Prostate gland (tissue), 2 donors: Measurements from ENCODE around the gene POLR2H. TPM values are rescaled to one million over a fixed set of nuclear protein-coding genes. Genes with fewer than 3 reads are reported as not detected.

Source experiments
- DNase-seq: peaks from one replicate; pipeline ENCODE4 v3.0.0-alpha.2; 2019; ENCODE audit warnings: low spot score
- H3K27ac ChIP-seq, 2 donors: fragments of 200-600 bp; sonication (generic); 2 replicates each; pipeline ENCODE4 v1.5.1; 2017 to 2019
- H3K27me3 ChIP-seq: fragments of 200-600 bp; sonication (generic); replicated peaks from 2 replicates; pipeline ENCODE4 v1.5.1; 2019; ENCODE audit not compliant: insufficient read depth
- H3K36me3 ChIP-seq, 2 donors: fragments of 200-600 bp; sonication (generic); 1 replicate in 1 of 2; 2 replicates in 1 of 2; pipeline versions ENCODE4 v1.5.1 to v1.8.1; 2017 to 2019
- H3K4me1 ChIP-seq: fragments of 200-600 bp; sonication (generic); replicated peaks from 2 replicates; pipeline ENCODE4 v1.5.1; 2019
- H3K4me3 ChIP-seq, 2 donors: fragments of 200-600 bp; sonication (generic); 2 replicates each; pipeline ENCODE4 v1.5.1; 2017 to 2019
- H3K9me3 ChIP-seq: fragments of 200-600 bp; sonication (generic); 2 replicates; pipeline ENCODE4 v1.5.1; 2017
- CTCF ChIP-seq, 4 experiments: fragments of 200-600 bp in 2 of 4; fragments of 450-650 bp in 2 of 4; sonication (generic) in 2 of 4; IDR thresholded peaks; 1 replicate in 3 of 4; 2 replicates in 1 of 4; pipeline ENCODE4 v1.5.1; 2016 to 2019; ENCODE audit warnings: antibody characterized with exemption in 4 of 4, mild to moderate bottlenecking in 2 of 4, moderate library complexity in 2 of 4
- POLR2A ChIP-seq: fragments of 450-650 bp; IDR thresholded peaks from one replicate; pipeline ENCODE4 v1.6.1; 2016; ENCODE audit warnings: antibody characterized with exemption, mild to moderate bottlenecking
- POLR2AphosphoS5 ChIP-seq: sonication (generic); formaldehyde crosslinking; IDR thresholded peaks from one replicate; pipeline ENCODE4 v1.6.1; 2017; ENCODE audit warnings: antibody characterized with exemption
- WGBS: methylation state at CpG from one replicate; pipeline ENCODE4 v1.1.5; 2018; 5-methylcytosine and 5-hydroxymethylcytosine counted together
- intact Hi-C: fragments of 100-400 bp; cut with DNase I; formaldehyde crosslinking; loops from one replicate; pipeline ENCODE4 v1.14.2; 2022
- total RNA-seq, 2 donors: library from RNA; depleted of rRNA; stranded (reverse); fragments of >200 nt; gene quantifications; one replicate each; pipeline ENCODE4 v1.1.0, GENCODE V29; 2016

POLR2H gene
- total RNA-seq, 2 donors from 2014 or later: 62.7 to 89.2 TPM

DNA sequence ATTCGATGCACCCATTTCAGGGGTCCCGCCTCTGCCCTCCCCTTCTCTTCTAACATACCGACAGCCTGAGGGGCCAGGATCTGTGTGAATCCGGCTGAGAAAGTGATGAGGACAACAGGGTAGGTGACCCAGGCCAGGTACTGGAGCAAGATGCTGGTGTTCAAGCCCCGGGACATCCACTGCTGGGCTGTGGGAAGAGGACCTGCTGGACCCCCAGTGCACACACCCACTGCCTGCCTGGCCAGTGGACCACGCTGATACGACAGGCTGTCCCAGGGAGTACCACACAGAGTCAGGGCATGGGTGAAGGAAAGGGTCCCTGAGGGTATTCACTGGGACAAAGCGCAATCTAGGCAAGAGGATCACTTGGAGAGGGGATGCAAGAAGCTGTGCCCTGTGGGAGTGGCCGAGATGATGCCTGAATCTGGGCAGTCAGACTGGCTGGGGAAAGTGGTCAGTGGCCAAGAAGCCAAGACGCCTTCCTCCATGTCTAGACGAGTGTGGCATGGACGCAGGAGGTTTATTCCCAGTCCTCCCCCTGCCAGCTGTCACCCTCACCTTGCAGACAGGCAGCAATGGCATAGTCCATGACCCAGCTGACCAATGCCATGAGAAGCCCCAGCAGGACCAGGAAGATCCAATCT lies 3.3 kb upstream of the POLR2H start:
- intact Hi-C loops: no loop called here
- no peak for TF ChIP-seq POLR2A
- TF ChIP-seq POLR2AphosphoS5: no peak
- TF ChIP-seq CTCF (IDR thresholded peaks at IDR 0.05): no peak
- no peaks in the 10 kb centered on the region for H3K4me1 ChIP-seq
- H3K27me3 ChIP-seq: no peaks in the 10 kb centered on the region
- WGBS: 93% methylated on average over 12 of the region's 12 CpGs
- H3K9me3 ChIP-seq: no peaks in the 10 kb centered on the region
- no peak for DNase-seq
- no peak overlapping the region for H3K27ac ChIP-seq
- H3K36me3 ChIP-seq: peaks cover 0 to 6% of the 10 kb centered on the region in 2 donors
- no peak overlapping the region for H3K4me3 ChIP-seq

- no peak overlapping the region for H3K4me3 ChIP-seq
- peaks cover 0 to 6% of the 10 kb centered on the region in 2 donors for H3K36me3 ChIP-seq
- TF ChIP-seq POLR2AphosphoS5 (no peak), POLR2A (no peak), CTCF (IDR thresholded peaks at IDR 0.05) (no peak)
- H3K4me1 ChIP-seq: peaks cover under 1% of the 10 kb centered on the region
- WGBS: 62% methylated on average over 14 of the region's 14 CpGs
- no peak overlapping the region for H3K27ac ChIP-seq
- no peaks in the 10 kb centered on the region for H3K9me3 ChIP-seq
- no peak for DNase-seq
- H3K27me3 ChIP-seq: no peaks in the 10 kb centered on the region
- intact Hi-C loops: no loop called here
These were observed 2.6 kb upstream of the POLR2H start for GRCh38 chr3:184358921-184359350.

GRCh38 chr3:184359610-184360009 lies 1.9 kb upstream of the POLR2H start:
- Histone ChIP-seq H3K4me1 (peaks cover 3% of the 10 kb centered on the region), H3K27ac (no peak overlapping the region), H3K4me3 (no peak overlapping the region), H3K36me3 (peaks cover 0 to 6% of the 10 kb centered on the region in 2 donors), H3K27me3 (no peaks in the 10 kb centered on the region), H3K9me3 (no peaks in the 10 kb centered on the region)
- no peak for DNase-seq
- intact Hi-C loops: loop anchor here (5.0 kb wide), 2 partner anchors 42 to 62 kb away; partner anchors contain the start of gene PSMD2
- WGBS: 41% methylated on average over 9 of the region's 9 CpGs
- TF ChIP-seq POLR2AphosphoS5 (no peak), CTCF (IDR thresholded peaks at IDR 0.05) (no peak), POLR2A (no peak)

GRCh38 chr3:184360070-184360928 lies 1.2 kb upstream of the POLR2H start:
- WGBS: 40% methylated on average over 12 of the region's 12 CpGs
- no peak for DNase-seq
- Histone ChIP-seq H3K27ac (no peak overlapping the region), H3K9me3 (no peaks in the 10 kb centered on the region), H3K4me3 (peak overlapping the region in 1 of 2 donors; percentile 71), H3K36me3 (peaks cover 0 to 6% of the 10 kb centered on the region in 2 donors), H3K4me1 (peaks cover 3% of the 10 kb centered on the region), H3K27me3 (no peaks in the 10 kb centered on the region)
- no peak for TF ChIP-seq CTCF (IDR thresholded peaks at IDR 0.05)
- no peak for TF ChIP-seq POLR2A
- TF ChIP-seq POLR2AphosphoS5: no peak
- intact Hi-C loops: loop anchor here (5.0 kb wide), 2 partner anchors 43 to 63 kb away; partner anchors contain the start of gene PSMD2
